GM13977 (cell line): ENCODE measurements around the gene ABO.
"Not testable (repeated sequence)": the region's sequence is repeated elsewhere in the genome, so short reads cannot be mapped to it uniquely, and the experiment has no call there.

Experiments
- DNase-seq: peaks from one replicate; pipeline ENCODE4 v3.0.0; 2012; ENCODE audit warnings: low spot score
- in situ Hi-C: fragments of 300-500 bp; cut with MboI; formaldehyde crosslinking; loops from one replicate; pipeline ENCODE4 v1.12.0; 2022; ENCODE audit warnings: low sequenced_read_pairs, low pct_unique_long_range_greater_than_20kb, mixed read lengths, inconsistent platforms; ENCODE audit not compliant: unreplicated experiment
- TF ChIP-seq, protein P1 (sequence below): IDR thresholded peaks from 2 replicates; pipeline ENCODE4 v1.5.1; 2012; ENCODE audit warnings: mild to moderate bottlenecking, control low read depth; ENCODE audit not compliant: insufficient read depth; ENCODE audit errors: extremely low read depth, missing control alignments

Gene ABO

DNA sequence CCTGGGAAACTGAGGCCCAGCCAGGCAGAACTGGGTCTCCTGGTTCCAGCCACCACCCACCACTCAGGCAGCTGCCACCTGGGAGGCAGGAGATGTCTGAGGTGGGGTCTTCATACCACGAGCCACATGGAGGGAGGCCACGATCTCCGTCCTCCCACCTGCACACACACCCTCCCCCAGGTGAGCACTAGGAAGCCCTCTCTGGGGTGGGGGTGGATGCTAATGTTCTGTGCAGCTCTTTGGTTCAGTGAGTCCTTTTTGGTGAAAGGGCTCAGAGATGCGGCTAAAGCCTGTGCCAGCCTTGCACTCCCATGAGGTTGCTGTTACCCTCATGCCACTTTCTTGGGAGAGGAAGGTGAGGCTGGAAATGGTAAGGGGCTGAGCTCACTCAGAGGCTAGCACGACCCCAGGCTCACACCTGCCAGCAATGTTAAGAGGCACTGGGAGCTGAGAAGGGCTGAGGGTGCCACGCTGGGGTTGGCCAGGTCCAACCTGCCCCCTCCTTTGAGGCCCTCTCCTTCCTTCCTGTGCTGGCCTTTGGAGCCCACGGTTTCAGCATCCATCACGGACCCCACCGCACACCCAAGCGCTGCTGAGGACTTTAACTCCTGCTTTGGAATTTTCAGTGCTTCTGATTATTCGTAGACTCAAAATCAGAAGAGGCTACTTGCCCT is 39.3 kb downstream of the ABO start:
- in situ Hi-C loops: no loop called here

DNA sequence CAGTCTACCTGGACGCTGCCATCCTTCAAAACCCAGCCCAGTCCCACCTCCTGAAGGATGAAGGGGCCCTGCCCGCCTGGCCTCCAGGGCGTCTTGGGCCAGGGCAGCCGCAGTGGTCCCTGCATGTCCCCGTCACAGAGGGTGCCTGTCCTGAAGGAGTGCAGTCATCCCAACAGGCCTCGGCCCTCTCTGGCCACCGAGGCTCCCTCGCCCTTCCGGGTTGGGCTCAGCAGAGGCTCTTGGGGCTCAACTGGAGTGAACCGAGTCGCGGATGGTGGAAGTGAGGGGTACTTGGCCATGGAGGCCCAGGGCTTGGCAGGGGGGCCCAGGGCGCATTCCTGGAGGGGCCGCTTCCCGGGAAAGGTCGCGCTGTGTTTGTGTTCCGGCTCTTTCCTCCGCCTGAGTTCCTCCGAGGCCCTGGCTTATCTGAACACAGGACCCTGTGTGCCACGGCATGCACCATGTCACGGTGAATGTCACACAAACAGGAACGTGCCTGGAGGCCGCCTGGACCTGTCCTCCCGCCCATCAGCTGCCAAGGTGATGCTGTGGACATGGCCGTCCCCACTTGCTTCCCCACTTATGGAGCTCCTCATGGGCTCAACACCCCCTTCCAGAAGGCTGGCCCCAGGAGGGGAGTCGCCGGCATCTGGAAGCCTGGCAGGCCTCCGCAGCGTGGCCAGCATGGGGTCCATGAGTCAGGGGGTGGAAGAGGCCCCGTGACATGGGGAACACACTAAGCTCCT is 40.3 kb downstream of the ABO start:
- DNase-seq: no peak
- in situ Hi-C loops: no loop called here
- TF ChIP-seq, protein P1, sequence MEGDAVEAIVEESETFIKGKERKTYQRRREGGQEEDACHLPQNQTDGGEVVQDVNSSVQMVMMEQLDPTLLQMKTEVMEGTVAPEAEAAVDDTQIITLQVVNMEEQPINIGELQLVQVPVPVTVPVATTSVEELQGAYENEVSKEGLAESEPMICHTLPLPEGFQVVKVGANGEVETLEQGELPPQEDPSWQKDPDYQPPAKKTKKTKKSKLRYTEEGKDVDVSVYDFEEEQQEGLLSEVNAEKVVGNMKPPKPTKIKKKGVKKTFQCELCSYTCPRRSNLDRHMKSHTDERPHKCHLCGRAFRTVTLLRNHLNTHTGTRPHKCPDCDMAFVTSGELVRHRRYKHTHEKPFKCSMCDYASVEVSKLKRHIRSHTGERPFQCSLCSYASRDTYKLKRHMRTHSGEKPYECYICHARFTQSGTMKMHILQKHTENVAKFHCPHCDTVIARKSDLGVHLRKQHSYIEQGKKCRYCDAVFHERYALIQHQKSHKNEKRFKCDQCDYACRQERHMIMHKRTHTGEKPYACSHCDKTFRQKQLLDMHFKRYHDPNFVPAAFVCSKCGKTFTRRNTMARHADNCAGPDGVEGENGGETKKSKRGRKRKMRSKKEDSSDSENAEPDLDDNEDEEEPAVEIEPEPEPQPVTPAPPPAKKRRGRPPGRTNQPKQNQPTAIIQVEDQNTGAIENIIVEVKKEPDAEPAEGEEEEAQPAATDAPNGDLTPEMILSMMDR: no peak

More for the DNA sequence above, 39.3 kb downstream of the ABO start:
- TF ChIP-seq, protein P1: no peak
- DNase-seq: no peak

DNA sequence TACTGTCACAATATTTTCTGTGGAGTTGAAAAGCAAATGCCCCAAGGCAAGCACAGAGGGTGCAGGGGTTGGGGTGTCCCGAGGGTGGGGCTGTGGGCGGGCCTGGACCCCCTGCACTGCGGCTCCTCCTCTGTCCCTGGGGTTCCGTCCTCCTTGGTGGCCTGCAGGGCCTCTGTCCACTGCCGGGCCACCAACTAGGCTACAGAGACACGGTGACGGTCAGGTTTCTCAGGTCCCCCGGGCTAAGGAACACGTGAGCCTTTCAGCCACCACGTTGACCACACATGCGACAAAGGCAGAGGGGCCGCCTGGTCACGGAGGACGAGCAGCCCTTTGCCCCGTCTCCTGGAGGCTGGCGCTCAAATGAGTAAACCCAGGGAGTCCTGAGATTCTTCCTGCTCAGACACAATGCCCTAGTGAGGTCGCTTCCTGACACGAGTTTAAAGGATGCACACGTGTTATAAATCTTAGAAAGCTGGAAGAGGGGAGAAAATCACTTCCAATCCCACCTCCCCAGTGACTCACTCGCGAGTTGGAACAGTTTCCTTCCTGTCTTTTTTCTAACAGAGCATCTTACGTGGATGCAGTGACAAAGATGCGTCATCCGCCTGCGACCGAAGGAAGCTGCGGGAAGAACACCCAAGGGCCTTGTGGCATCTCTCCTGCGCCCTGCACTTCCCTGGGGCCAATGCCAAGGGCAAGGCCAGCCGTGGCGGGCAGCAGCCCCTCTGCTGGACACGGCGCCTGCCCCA is 41.1 kb downstream of the ABO start:
- TF ChIP-seq, protein P1: no peak
- DNase-seq: no peak
- in situ Hi-C loops: no loop called here

DNA sequence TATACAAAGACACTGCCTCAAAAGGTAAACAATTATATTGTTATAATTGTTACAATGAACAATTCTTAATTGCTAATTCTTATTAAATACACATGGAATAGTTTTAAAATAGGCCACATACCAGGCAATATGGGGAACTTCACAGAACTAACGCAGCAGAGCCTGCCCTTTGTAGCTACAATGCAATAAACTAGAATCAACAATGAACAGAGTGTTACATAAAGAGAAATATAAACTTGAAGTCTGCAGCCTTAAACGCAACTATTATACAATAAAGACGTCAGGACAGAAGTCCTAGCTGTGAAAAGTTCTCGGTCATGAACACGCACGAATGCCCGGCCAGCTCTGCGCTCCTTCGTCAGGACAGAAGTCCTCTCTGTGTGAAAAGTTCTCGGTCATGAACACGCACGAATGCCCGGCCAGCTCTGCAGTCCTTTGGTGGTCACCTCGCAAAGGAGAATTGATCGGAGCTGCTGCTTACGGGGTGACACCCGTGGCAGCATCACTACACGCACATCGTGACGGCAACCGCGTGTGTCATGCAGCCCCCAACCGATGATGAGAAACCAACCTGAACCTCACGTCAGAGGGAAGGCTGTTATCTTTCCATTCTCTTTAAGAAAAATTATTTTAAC is 43.0 kb downstream of the ABO start:
- in situ Hi-C loops: not testable (repeated sequence)

DNA sequence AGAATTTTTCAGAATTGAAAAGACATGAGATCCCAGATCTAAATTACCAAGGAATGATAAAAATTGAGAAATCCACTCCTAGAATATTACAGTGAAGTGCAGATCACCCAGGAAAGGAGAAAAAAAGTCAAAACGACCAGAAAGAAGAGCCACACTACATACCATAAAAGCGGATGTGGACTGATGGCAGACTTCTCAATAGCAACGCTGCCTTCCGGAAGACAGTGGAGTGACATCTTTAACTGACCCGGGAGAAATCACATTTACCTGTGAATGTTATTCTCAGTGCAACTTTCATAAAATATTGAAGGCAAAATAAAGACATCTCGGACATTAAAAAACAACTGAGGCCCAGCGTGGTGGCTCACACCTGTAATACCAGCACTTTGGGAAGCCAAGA is 44.5 kb downstream of the ABO start:
- DNase-seq, in situ Hi-C loops: not testable (repeated sequence)

More for the DNA sequence above, 43.0 kb downstream of the ABO start:
- DNase-seq: not testable (repeated sequence)

DNA sequence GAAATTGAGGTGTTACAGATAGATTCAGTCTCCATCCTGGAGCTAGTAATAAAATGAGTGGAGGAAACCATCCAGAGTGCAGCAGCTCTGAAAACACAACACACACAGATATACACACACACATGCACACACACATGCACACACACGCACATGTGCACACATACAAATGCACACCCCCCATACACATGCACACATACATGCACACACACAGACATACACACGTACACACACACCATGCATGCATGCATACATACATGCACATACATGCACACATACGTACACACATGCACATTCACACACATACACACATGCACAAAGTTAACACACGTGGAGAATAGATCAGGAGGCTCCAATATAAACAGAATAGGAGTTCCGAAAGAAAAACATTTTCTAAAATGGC is 44.9 kb downstream of the ABO start:
- in situ Hi-C loops: no loop called here
- TF ChIP-seq, protein P1: no peak
- DNase-seq: no peak

DNA sequence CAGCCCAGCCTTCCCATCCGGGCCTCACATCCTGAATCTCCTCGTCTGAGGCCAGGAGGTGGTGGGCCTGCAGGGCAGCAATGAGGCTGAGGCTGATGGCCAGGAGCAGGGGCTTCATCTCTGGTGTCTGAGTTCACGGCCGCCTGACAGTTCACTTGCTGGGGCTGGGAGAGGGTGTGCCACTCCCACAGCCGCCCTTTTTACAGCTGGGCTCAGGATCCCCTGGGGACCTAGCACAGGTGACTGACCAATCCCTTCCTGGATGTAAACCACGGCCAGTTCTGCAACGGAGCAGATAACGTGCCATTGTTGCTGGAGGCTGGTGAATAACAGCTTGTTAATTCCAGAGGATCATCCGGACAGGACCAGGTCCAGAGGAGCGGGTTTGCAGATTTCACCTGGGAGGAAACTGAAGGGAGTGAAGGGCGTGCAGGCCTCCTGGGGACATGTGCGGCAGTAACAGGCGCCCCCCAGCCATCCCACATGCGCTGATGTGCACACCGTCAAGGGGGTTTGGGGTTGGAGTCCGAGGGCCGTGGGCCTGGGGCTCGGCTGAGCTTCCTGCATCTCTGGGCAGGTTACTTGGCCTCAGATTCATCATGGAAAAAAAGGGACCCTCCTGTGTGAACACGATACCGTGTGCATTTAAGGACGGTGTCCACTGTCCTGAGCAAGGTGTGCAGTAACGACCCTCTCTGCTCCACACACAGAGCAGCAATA is 46.4 kb downstream of the ABO start:
- in situ Hi-C loops, DNase-seq: not testable (repeated sequence)

DNA sequence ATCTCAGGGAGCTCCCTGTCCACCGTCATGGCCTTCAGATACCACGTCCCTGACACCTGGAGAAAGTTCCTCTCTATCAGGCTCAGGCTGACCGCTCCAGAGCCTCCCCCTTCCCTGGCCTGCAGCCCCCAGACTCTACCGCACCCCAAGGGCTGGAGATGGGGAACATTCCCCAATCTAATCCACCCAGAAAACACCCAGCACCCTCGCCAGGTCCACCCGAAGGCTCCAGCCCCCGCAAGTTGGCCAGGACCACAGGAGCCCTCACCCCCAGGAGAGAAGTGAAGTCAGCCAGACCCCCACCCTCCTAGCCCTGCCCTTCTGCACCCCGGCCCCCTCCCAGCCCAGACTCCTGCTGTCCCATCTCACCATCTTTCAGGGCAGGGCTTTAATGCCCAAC is 47.0 kb downstream of the ABO start:
- DNase-seq, in situ Hi-C loops: not testable (repeated sequence)
